ENCODE results near the gene USP37.

Gene USP37

GRCh38 chr2:218456849-218457248 is 111.3 kb downstream of the USP37 start:
- no peak for ATAC-seq

GRCh38 chr2:218452079-218452478 is 116.1 kb downstream of the USP37 start:
- ATAC-seq = no peak
- no peak for TF ChIP-seq CSRNP3 (CRISPR knock-in tag; IDR thresholded peaks at IDR 0.05)
- no peak for TF ChIP-seq GLIS3 (CRISPR knock-in tag; IDR thresholded peaks at IDR 0.05)
- no peak for TF ChIP-seq ZNF565 (CRISPR knock-in tag; conservative IDR thresholded peaks at IDR 0.05; ENCODE audit: low read depth)
- TF ChIP-seq OSR1 (CRISPR knock-in tag; IDR thresholded peaks at IDR 0.05) = no peak
- TF ChIP-seq POU6F1 (CRISPR knock-in tag; IDR thresholded peaks at IDR 0.05; ENCODE audit: borderline replicate concordance, low read depth) = no peak
- no peak for TF ChIP-seq PATZ1 (CRISPR knock-in tag; IDR thresholded peaks at IDR 0.05; ENCODE audit: borderline replicate concordance)
- no peak for TF ChIP-seq ZFP30 (CRISPR knock-in tag; IDR thresholded peaks at IDR 0.05)

More at GRCh38 chr2:218456849-218457248, 111.3 kb downstream of the USP37 start:
- no peak for TF ChIP-seq BACH2 (CRISPR knock-in tag; IDR thresholded peaks at IDR 0.05; ENCODE audit: borderline replicate concordance)
- TF ChIP-seq PPARA (CRISPR knock-in tag; IDR thresholded peaks at IDR 0.05; ENCODE audit: borderline replicate concordance) = no peak
- TF ChIP-seq ZFP30 (CRISPR knock-in tag; IDR thresholded peaks at IDR 0.05) = no peak
- TF ChIP-seq GLIS3 (CRISPR knock-in tag; IDR thresholded peaks at IDR 0.05) = no peak
- TF ChIP-seq CREB5 (CRISPR knock-in tag; IDR thresholded peaks at IDR 0.05; ENCODE audit: low read depth) = no peak

- TF ChIP-seq ISL1 (CRISPR knock-in tag; IDR thresholded peaks at IDR 0.05) (no peak), ZNF8 (CRISPR knock-in tag; IDR thresholded peaks at IDR 0.05) (no peak), RARB (CRISPR knock-in tag; IDR thresholded peaks at IDR 0.05) (no peak), BACH2 (CRISPR knock-in tag; IDR thresholded peaks at IDR 0.05; ENCODE audit: borderline replicate concordance) (no peak), TOX (CRISPR knock-in tag; IDR thresholded peaks at IDR 0.05; ENCODE audit: borderline replicate concordance) (no peak), PPARA (CRISPR knock-in tag; IDR thresholded peaks at IDR 0.05; ENCODE audit: borderline replicate concordance) (no peak), CSRNP3 (CRISPR knock-in tag; IDR thresholded peaks at IDR 0.05) (no peak), ARNTL (CRISPR knock-in tag; IDR thresholded peaks at IDR 0.05; ENCODE audit: borderline replicate concordance, low read depth) (no peak), PATZ1 (CRISPR knock-in tag; IDR thresholded peaks at IDR 0.05; ENCODE audit: borderline replicate concordance) (no peak), OSR1 (CRISPR knock-in tag; IDR thresholded peaks at IDR 0.05) (no peak), ZNF70 (CRISPR knock-in tag; IDR thresholded peaks at IDR 0.05) (no peak), TSHZ2 (CRISPR knock-in tag; IDR thresholded peaks at IDR 0.05) (no peak), ESRRG (CRISPR knock-in tag; IDR thresholded peaks at IDR 0.05) (no peak)
- peak; percentile 76 for ATAC-seq
These were observed 119.2 kb downstream of the USP37 start for GRCh38 chr2:218448934-218449333.

Data from SK-N-SH treated with all-trans-retinoic acid at 6 μM for 48 hours (cell line).